ENCODE measurements around the gene SLC28A3. TPM values are rescaled to one million over a fixed set of nuclear protein-coding genes. Genes with fewer than 3 reads are reported as not detected.

The SLC28A3 gene
- total RNA-seq, 2 experiments from 2014 or later, result not detected

- intact Hi-C loops (cut with DNase I, micrococcal nuclease), result no loop called here
- Histone ChIP-seq H3K27ac (ENCODE audit: low read depth in 1 of 2, low read length in 2 of 2) (no peak overlapping the region), H3K9me3 (ENCODE audit: control insufficient read depth in 1 of 2, insufficient read depth in 1 of 2, low read length in 2 of 2) (no peaks in the 10 kb centered on the region), H3K4me3 (ENCODE audit: low read length) (no peak overlapping the region), H3K27me3 (ENCODE audit: control insufficient read depth in 1 of 2, insufficient read depth in 2 of 2, low read length in 2 of 2) (no peaks in the 10 kb centered on the region), H3K4me1 (ENCODE audit: insufficient read depth, low read length) (no peaks in the 10 kb centered on the region), H3K36me3 (ENCODE audit: insufficient read depth, low read length) (no peaks in the 10 kb centered on the region)
- H3K4me1 Mint-ChIP-seq (ENCODE audit: low read depth), result no peaks in the 10 kb centered on the region
- H3K4me3 Mint-ChIP-seq, result no peak overlapping the region
- no peaks in the 10 kb centered on the region for H3K9me3 Mint-ChIP-seq
- no peak for TF ChIP-seq CTCF (IDR thresholded peaks at IDR 0.05)
- ChIA-PET POLR2A (no interaction called here), CTCF (no interaction called here)
- no peaks in the 10 kb centered on the region for H3K36me3 Mint-ChIP-seq (ENCODE audit: low read depth)
- H3K27me3 Mint-ChIP-seq, result peaks cover 25% of the 10 kb centered on the region
- DNase-seq (no peak), ATAC-seq (ENCODE audit: poor library complexity) (no peak)
- no peak overlapping the region for H3K27ac Mint-ChIP-seq
Measured at GRCh38 chr9:84255696-84256095, 84.9 kb downstream of the SLC28A3 start.

- ChIA-PET POLR2A (no interaction called here), CTCF (no interaction called here)
- Mint-ChIP-seq H3K27ac (no peak overlapping the region), H3K4me1 (ENCODE audit: low read depth) (no peaks in the 10 kb centered on the region), H3K36me3 (ENCODE audit: low read depth) (no peaks in the 10 kb centered on the region), H3K9me3 (no peaks in the 10 kb centered on the region), H3K27me3 (peaks cover 25% of the 10 kb centered on the region), H3K4me3 (no peak overlapping the region)
- no peak for TF ChIP-seq CTCF (IDR thresholded peaks at IDR 0.05)
- no peak overlapping the region for H3K27ac ChIP-seq (ENCODE audit: low read depth in 1 of 2, low read length in 2 of 2)
- intact Hi-C loops (cut with DNase I, micrococcal nuclease), result no loop called here
- H3K36me3 ChIP-seq (ENCODE audit: insufficient read depth, low read length), result no peaks in the 10 kb centered on the region
- H3K9me3 ChIP-seq (ENCODE audit: control insufficient read depth in 1 of 2, insufficient read depth in 1 of 2, low read length in 2 of 2), result no peaks in the 10 kb centered on the region
- ATAC-seq (ENCODE audit: poor library complexity) (no peak), DNase-seq (no peak)
- no peaks in the 10 kb centered on the region for H3K4me1 ChIP-seq (ENCODE audit: insufficient read depth, low read length)
- H3K4me3 ChIP-seq (ENCODE audit: low read length), result no peak overlapping the region
- no peaks in the 10 kb centered on the region for H3K27me3 ChIP-seq (ENCODE audit: control insufficient read depth in 1 of 2, insufficient read depth in 2 of 2, low read length in 2 of 2)
Measured at GRCh38 chr9:84254972-84255371, 85.6 kb downstream of the SLC28A3 start.

GRCh38 chr9:84251921-84252320 is 88.6 kb downstream of the SLC28A3 start:
- ATAC-seq (ENCODE audit: poor library complexity), result no peak
- Mint-ChIP-seq H3K36me3 (ENCODE audit: low read depth) (no peaks in the 10 kb centered on the region), H3K4me3 (no peak overlapping the region), H3K9me3 (no peaks in the 10 kb centered on the region), H3K27me3 (peaks cover 20% of the 10 kb centered on the region), H3K4me1 (ENCODE audit: low read depth) (no peaks in the 10 kb centered on the region), H3K27ac (no peak overlapping the region)
- H3K4me3 ChIP-seq (ENCODE audit: low read length), result no peak overlapping the region
- ChIA-PET CTCF (no interaction called here), POLR2A (no interaction called here)
- TF ChIP-seq CTCF (IDR thresholded peaks at IDR 0.05), result no peak
- no peak overlapping the region for H3K27ac ChIP-seq (ENCODE audit: low read depth in 1 of 2, low read length in 2 of 2)
- no peaks in the 10 kb centered on the region for H3K9me3 ChIP-seq (ENCODE audit: control insufficient read depth in 1 of 2, insufficient read depth in 1 of 2, low read length in 2 of 2)
- no peak for DNase-seq
- H3K27me3 ChIP-seq (ENCODE audit: control insufficient read depth in 1 of 2, insufficient read depth in 2 of 2, low read length in 2 of 2), result no peaks in the 10 kb centered on the region
- H3K4me1 ChIP-seq (ENCODE audit: insufficient read depth, low read length), result no peaks in the 10 kb centered on the region
- H3K36me3 ChIP-seq (ENCODE audit: insufficient read depth, low read length), result no peaks in the 10 kb centered on the region
- intact Hi-C loops (cut with DNase I, micrococcal nuclease), result no loop called here

Measured in CD4-positive, alpha-beta T cell (primary cell).